ENCODE results near the gene ARHGAP15. TPM values are rescaled to one million over a fixed set of nuclear protein-coding genes. Genes with fewer than 3 reads are reported as not detected.

The ARHGAP15 gene
- total RNA-seq, 1 experiment from 2014 or later, result not detected

- DNase-seq (ENCODE audit: low read depth), result no peak
Observed at GRCh38 chr2:143169105-143169504, 39.9 kb downstream of the ARHGAP15 start.

DNA sequence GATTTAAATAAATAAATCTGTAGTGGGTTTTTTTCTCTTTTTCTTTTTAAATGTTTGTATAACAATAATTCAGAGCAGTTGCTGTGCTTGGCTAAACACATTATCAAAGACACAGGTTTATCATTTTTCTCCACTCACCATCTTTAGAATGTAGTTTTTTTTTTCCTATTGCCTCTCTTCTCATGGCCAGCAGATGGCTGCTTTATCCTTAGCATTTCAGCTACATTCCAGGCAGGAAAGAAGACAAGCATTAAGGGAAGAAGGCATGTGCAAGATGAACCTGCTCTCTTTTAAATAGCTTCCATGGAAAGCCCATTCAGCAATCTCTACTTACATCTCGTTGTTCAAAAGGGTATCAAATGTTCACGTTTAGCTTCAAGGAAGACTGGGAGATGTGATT is 42.6 kb downstream of the ARHGAP15 start:
- peak; percentile 9 for DNase-seq (ENCODE audit: low read depth)

DNA sequence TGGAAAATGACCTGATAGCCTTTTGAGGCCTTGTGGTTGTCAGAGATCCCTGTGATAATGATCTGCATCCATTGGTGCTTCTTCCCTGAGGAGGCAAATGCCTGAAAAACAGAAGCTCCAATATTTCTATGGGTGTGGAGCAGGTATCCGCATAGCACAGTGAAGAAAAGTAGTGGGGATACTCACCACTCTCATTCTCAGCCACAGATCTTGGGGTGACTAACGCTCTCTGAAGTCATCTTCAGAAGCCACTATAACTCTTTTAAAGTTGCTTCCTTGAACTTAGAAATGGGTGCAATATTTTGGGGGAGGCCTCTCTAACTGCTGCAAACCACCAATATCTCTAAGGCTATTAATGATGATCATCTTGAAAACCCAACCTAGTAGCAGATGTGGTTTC is 46.2 kb downstream of the ARHGAP15 start:
- DNase-seq (ENCODE audit: low read depth), result no peak

- no peak for DNase-seq (ENCODE audit: low read depth)
Observed at GRCh38 chr2:143176606-143177005, 47.4 kb downstream of the ARHGAP15 start.

- DNase-seq (ENCODE audit: low read depth), result peak; percentile 4
Observed at GRCh38 chr2:143177096-143177786, 48.0 kb downstream of the ARHGAP15 start.

- no peak for DNase-seq (ENCODE audit: low read depth)
Observed at GRCh38 chr2:143181494-143181893, 52.3 kb downstream of the ARHGAP15 start.

GRCh38 chr2:143182649-143183048 is 53.4 kb downstream of the ARHGAP15 start:
- DNase-seq (ENCODE audit: low read depth), result no peak

GRCh38 chr2:143183804-143184463 is 54.7 kb downstream of the ARHGAP15 start:
- no peak for DNase-seq (ENCODE audit: low read depth)

GRCh38 chr2:143186876-143187275 is 57.7 kb downstream of the ARHGAP15 start:
- DNase-seq (ENCODE audit: low read depth), result no peak

DNA sequence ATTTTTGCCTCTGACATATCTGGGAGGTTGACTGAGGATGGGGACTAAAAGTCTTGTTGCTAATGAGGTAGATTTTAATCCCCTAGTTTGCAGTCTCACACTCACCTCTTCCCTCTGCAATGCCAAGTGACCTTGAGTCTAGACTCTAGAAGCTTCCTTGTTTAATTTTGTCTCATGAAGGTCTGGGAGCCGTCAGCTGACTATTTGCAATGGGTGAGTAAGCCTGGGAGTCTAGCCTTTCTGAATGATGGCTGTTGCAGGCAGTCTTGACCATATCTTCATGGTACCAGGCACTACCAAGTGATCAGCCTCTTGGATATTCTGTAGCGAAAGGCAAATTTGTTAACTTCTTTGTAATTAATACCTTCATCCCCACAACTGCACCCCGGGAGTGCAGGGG is 61.2 kb downstream of the ARHGAP15 start:
- no peak for DNase-seq (ENCODE audit: low read depth)

- no peak for DNase-seq (ENCODE audit: low read depth)
Observed at GRCh38 chr2:143192106-143192505, 62.9 kb downstream of the ARHGAP15 start.

GRCh38 chr2:143192716-143193115 is 63.5 kb downstream of the ARHGAP15 start:
- no peak for DNase-seq (ENCODE audit: low read depth)

DNA sequence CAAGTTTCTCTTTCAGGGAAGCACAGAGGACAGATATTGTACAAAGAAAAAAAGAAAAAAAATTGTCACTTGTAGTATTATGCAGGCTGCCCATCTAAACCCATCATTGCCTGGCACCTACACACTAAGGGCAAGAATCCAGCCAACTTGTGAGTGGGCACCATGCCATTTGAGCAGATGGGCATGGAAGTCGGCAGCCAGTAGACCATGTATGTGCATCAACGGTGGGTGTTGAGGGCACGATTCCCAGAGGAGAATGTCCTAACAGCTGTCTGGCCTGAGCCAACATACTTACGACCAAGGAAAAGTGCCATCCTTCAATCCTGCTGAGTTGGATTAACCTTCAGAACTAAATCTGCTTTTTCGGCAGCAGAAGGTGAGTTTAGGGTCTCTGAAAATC is 63.9 kb downstream of the ARHGAP15 start:
- DNase-seq (ENCODE audit: low read depth), result no peak

DNA sequence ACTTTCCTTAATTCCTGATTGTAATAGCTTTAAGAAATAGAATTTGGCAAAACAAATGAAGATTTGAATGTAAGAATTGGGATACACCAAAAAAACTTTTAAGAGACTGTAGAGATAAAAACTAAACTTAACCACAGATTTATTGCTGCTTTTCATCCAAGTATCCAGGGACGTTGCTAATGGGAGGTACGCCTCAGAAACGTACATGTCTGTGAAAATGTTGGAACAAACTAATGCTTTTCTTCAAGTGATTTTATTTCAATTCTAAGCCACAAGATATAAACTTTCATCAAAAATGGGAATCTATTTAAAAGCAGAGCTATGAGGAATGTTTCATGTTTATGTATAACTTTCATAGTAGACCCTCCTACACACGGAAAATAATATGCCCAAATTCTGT is 66.3 kb downstream of the ARHGAP15 start:
- DNase-seq (ENCODE audit: low read depth), result no peak

DNA sequence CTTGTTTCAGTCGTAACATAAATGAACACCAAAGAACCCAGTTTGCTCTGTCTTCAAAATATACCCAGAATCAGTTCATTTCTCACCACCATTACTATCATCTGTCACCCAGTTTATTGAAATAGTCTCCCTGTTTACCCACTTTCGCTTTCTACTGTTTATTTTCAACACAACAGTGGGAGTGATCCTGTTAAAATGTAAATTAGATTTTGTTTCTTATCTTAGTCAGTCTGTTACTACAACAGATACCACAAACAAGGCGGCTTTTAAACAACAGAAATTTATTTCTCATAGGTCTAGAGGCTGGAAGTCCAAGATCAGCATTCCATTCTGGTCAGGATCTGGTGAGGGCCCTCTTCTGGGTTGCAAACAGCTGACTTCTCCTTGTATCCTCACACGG is 74.8 kb downstream of the ARHGAP15 start:
- DNase-seq (ENCODE audit: low read depth), result no peak

GRCh38 chr2:143205106-143205764 is 76.0 kb downstream of the ARHGAP15 start:
- peak; percentile 2 for DNase-seq (ENCODE audit: low read depth)

GRCh38 chr2:143209570-143210445 is 80.6 kb downstream of the ARHGAP15 start:
- no peak for DNase-seq (ENCODE audit: low read depth)

- DNase-seq (ENCODE audit: low read depth), result no peak
Observed at GRCh38 chr2:143210446-143210819, 81.2 kb downstream of the ARHGAP15 start.

GRCh38 chr2:143217512-143218115 is 88.4 kb downstream of the ARHGAP15 start:
- no peak for DNase-seq (ENCODE audit: low read depth)

DNA sequence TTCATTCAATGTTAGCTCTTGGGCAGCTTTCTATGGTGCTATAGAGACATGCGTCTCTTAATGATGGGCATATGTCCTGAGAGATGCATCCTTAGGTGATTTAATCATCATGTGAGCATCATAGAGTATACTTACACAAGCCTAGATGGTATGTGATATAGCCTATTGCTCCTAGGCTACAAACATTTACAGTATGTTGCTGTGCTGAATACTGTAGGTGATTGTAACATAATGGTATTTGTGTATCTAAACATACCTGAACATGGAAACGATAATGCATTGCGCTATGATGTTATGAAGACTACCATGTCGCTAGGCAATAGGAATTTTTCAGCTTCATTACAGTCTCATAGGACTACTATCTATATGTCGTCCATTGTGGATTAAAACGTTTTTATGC is 89.4 kb downstream of the ARHGAP15 start:
- no peak for DNase-seq (ENCODE audit: low read depth)

DNA sequence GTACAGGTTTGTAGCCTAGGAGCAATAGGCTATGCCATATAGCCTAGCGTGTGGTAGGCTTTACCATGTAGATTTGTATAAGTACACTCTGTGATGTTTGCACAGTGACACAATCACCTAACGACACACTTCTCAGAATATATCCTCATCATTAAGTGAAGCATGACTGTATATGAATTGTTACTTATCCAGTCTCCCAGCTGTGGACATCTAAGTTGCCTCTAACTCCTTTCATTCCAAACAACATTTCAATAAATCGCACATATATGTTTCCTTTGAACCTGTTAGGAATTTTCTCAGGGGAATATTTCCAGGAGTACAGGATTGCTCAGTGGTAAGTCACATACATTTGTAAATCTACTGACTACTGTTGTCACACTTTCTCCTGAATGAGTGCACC is 90.0 kb downstream of the ARHGAP15 start:
- no peak for DNase-seq (ENCODE audit: low read depth)

- no peak for DNase-seq (ENCODE audit: low read depth)
Observed at GRCh38 chr2:143223556-143223955, 94.3 kb downstream of the ARHGAP15 start.
